K562 (cell line): ENCODE results near the gene CHD8. TPM values are rescaled to one million over a fixed set of nuclear protein-coding genes. Genes with fewer than 3 reads are reported as not detected.

Source experiments
- ATAC-seq: fragments of 200-7000 bp; cut with Tn5 transposase; 3 replicates; pipeline ENCODE4 v1.9.1; 2020; ENCODE audit warnings: moderate library complexity
- BruUV-seq: library from RNA; stranded (reverse); fragments of 400-500 nt; replicated peaks from 2 replicates; lab custom pipeline; 2021; lab: Mats Ljungman, UMichigan
- CTCF ChIA-PET: fragments of 300-600 bp; formaldehyde crosslinking; extraction: SDS; loops from one replicate; lab custom pipeline; 2021; ENCODE audit warnings: low intra/inter-chr PET ratio; lab: Yijun Ruan, JAX
- POLR2A ChIA-PET: fragments of 300-600, 350-650 bp; sonication (Branson Sonifier 250); formaldehyde crosslinking; extraction: SDS; loops from one replicate; lab custom pipeline; 2021; ENCODE audit warnings: antibody characterized with exemption, inconsistent platforms; lab: Yijun Ruan, JAX
- DNase-seq, 4 experiments: peaks; one replicate each; pipeline versions ENCODE4 v3.0.0 to v3.0.0-alpha.2; 2011 to 2018; ENCODE audit warnings: low spot score in 3 of 4, mixed read lengths in 3 of 4; ENCODE audit errors: extremely low read depth in 1 of 4
- FAIRE-seq: peaks from 2 replicates; lab custom pipeline; 2011; peaks lifted over from hg19 to GRCh38; lab: Jason Lieb, UNC
- H2AFZ ChIP-seq: 2 replicates; pipeline ENCODE4 v1.6.0; 2011; ENCODE audit warnings: low read depth, low read length, control low read depth, inconsistent platforms
- H3K27ac ChIP-seq: fragments of 200-600 bp; 3 replicates; pipeline ENCODE4 v1.8.0; 2011; ENCODE audit warnings: low read depth, mild to moderate bottlenecking, control low read depth, inconsistent platforms, low read length, moderate library complexity, mixed read lengths; ENCODE audit errors: extremely low read depth
- H3K27me3 ChIP-seq, 2 experiments: fragments of 300-600 bp in 1 of 2; 2 replicates in 1 of 2; 3 replicates in 1 of 2; pipeline versions ENCODE4 v1.6.0 to v1.8.0; 2011; ENCODE audit warnings: inconsistent platforms in 2 of 2, low read length in 2 of 2, mild to moderate bottlenecking in 1 of 2, mixed read lengths in 1 of 2, moderate library complexity in 1 of 2; ENCODE audit not compliant: control insufficient read depth in 2 of 2, insufficient read depth in 2 of 2
- H3K36me3 ChIP-seq: fragments of 300-600 bp; 3 replicates; pipeline ENCODE4 v1.8.0; 2011; ENCODE audit warnings: mild to moderate bottlenecking, low read length, inconsistent platforms; ENCODE audit not compliant: control insufficient read depth, insufficient read depth
- H3K4me1 ChIP-seq, 2 experiments: fragments of 200-600 bp in 1 of 2; replicated peaks in 1 of 2; 2 replicates in 1 of 2; 3 replicates in 1 of 2; pipeline versions ENCODE4 v1.5.1 to v1.8.0; 2011; ENCODE audit warnings: inconsistent platforms in 2 of 2, low read length in 2 of 2, mild to moderate bottlenecking in 1 of 2, mixed read lengths in 1 of 2, moderate library complexity in 1 of 2; ENCODE audit not compliant: control insufficient read depth in 2 of 2, insufficient read depth in 2 of 2
- H3K4me2 ChIP-seq: 2 replicates; pipeline ENCODE4 v1.6.1; 2011; ENCODE audit warnings: low read length, control low read depth, inconsistent platforms, mixed read lengths; ENCODE audit not compliant: insufficient read depth
- H3K4me3 ChIP-seq: fragments of 200-600 bp; sonication (generic), shearing (Covaris generic); 2 replicates; pipeline ENCODE4 v1.5.1; 2016; ENCODE audit warnings: control low read depth, inconsistent platforms
- H3K79me2 ChIP-seq: fragments of 200-600 bp; 3 replicates; pipeline ENCODE4 v1.8.0; 2011; ENCODE audit warnings: low read length, inconsistent platforms; ENCODE audit not compliant: control insufficient read depth, insufficient read depth
- H3K9ac ChIP-seq, 2 experiments: 2 replicates each; pipeline versions ENCODE4 v1.6.0 to v1.6.1; 2011; ENCODE audit warnings: low read depth in 2 of 2, low read length in 2 of 2, control low read depth in 1 of 2, inconsistent platforms in 1 of 2, mild to moderate bottlenecking in 1 of 2, mixed read lengths in 1 of 2; ENCODE audit not compliant: insufficient read depth in 1 of 2
- H3K9me1 ChIP-seq: one replicate; pipeline ENCODE4 v1.6.0; 2011; ENCODE audit warnings: inconsistent platforms, mild to moderate bottlenecking, low read length, moderate library complexity; ENCODE audit not compliant: control insufficient read depth, insufficient read depth
- H3K9me3 ChIP-seq: replicated peaks from 2 replicates; pipeline ENCODE4 v1.5.1; 2011; ENCODE audit warnings: low read depth, low read length, inconsistent platforms; ENCODE audit not compliant: control insufficient read depth, insufficient read depth
- H4K20me1 ChIP-seq: replicated peaks from 2 replicates; pipeline ENCODE4 v1.6.1; 2011; ENCODE audit warnings: low read length, inconsistent platforms, mixed read lengths; ENCODE audit not compliant: control insufficient read depth, insufficient read depth
- CSDE1 ChIP-seq, 2 experiments: fragments of 450-650 bp; IDR thresholded peaks; 2 replicates each; pipeline ENCODE4 v1.6.1; 2016; ENCODE audit warnings: mild to moderate bottlenecking in 1 of 2
- EP300 ChIP-seq: IDR thresholded peaks from 2 replicates; pipeline ENCODE4 v1.6.1; 2012; ENCODE audit warnings: low read length, improper control_type of control experiment
- EZH2 ChIP-seq: IDR thresholded peaks from 2 replicates; pipeline ENCODE4 v1.6.1; 2012; ENCODE audit warnings: low read depth, mild to moderate bottlenecking, inconsistent platforms, low read length, borderline replicate concordance
- GTF2F1 ChIP-seq: IDR thresholded peaks from 2 replicates; pipeline ENCODE4 v1.6.1; 2011; ENCODE audit warnings: low read depth, low read length, improper control_type of control experiment
- NFRKB ChIP-seq: fragments of 450-650 bp; IDR thresholded peaks from 2 replicates; pipeline ENCODE4 v1.6.1; 2016; ENCODE audit warnings: low read depth
- PCBP2 ChIP-seq: fragments of 200-400 bp; formaldehyde crosslinking; IDR thresholded peaks from 2 replicates; pipeline ENCODE4 v1.6.1; 2018; ENCODE audit warnings: low read length, low read depth, mild to moderate bottlenecking, moderate library complexity; ENCODE audit not compliant: poor library complexity, severe bottlenecking
- RNF2 ChIP-seq: sonication (generic); IDR thresholded peaks from 2 replicates; pipeline ENCODE4 v1.6.1; 2016
- SMARCA4 ChIP-seq: fragments of 450-650 bp; IDR thresholded peaks from 2 replicates; pipeline ENCODE4 v1.6.1; 2016
- TBL1XR1 ChIP-seq, 2 experiments: IDR thresholded peaks; 2 replicates each; pipeline ENCODE4 v1.6.1; 2012; ENCODE audit warnings: improper control_type of control experiment in 2 of 2, low read length in 2 of 2, mild to moderate bottlenecking in 1 of 2
- TCF7L2 ChIP-seq: fragments of 150-350 bp; IDR thresholded peaks from 2 replicates; pipeline ENCODE4 v1.6.1; 2016; ENCODE audit warnings: low read depth, mild to moderate bottlenecking, low read length, moderate library complexity
- WGBS: fragments of 100-300 bp; shearing (Covaris generic); methylation state at CpG from one replicate; pipeline ENCODE4 v1.1.6; 2016; ENCODE audit warnings: low coverage, mixed read lengths; ENCODE audit not compliant: insufficient coverage; ENCODE audit errors: missing lambda C conversion rate; 5-methylcytosine and 5-hydroxymethylcytosine counted together
- in situ Hi-C: fragments of 300-500 bp; cut with MboI; formaldehyde crosslinking; loops from 4 replicates; pipeline ENCODE4 v1.15.0; 2018; ENCODE audit warnings: inconsistent platforms, mixed read lengths
- intact Hi-C: fragments of 100-400 bp; cut with micrococcal nuclease; formaldehyde crosslinking; loops from 2 replicates; pipeline ENCODE4 v1.14.2; 2022
- polyA plus RNA-seq, 8 experiments: library from polyadenylated mRNA; depleted of rRNA in 4 of 8; stranded (reverse) in 5 of 8; unstranded in 3 of 8; fragments of >200 nt; fragmentation: Nextera tagmentation in 2 of 8; fragmentation: Illumina TruSeq in 1 of 8; extraction: Ambion mirVana in 2 of 8; extraction: Trizol in 1 of 8; gene quantifications; 2 replicates each; pipeline versions ENCODE4 v1.2.1 to v1.2.3, GENCODE V29; 2011 to 2014; ENCODE audit warnings: inconsistent platforms in 1 of 8, missing spikeins in 1 of 8
- total RNA-seq, 7 experiments: library from RNA; depleted of rRNA in 6 of 7; stranded (reverse); fragments of >200 nt in 6 of 7; fragmentation: Illumina TruSeq in 2 of 7; extraction: Trizol in 2 of 7; gene quantifications; 2 replicates each; pipeline versions ENCODE4 v1.2.1 to v1.2.3, GENCODE V29; 2011 to 2021; ENCODE audit warnings: low replicate concordance in 1 of 7
- TF ChIP-seq, protein P1 (sequence below): fragments of 450-650 bp; IDR thresholded peaks from 2 replicates; pipeline ENCODE4 v1.7.1; 2018; ENCODE audit warnings: mild to moderate bottlenecking, low read depth; ENCODE audit not compliant: partially characterized antibody
- TF ChIP-seq, protein P2 (sequence below): fragments of 450-650 bp; IDR thresholded peaks from 2 replicates; pipeline ENCODE4 v1.6.1; 2016; ENCODE audit warnings: low read depth

Gene CHD8
- total and polyA plus RNA-seq, 9 of the 15 experiments (the other 6 are each of a cell fraction or from before 2014, with no cell fraction given) = 11.1 to 51.2 (median 32.8) TPM

DNA sequence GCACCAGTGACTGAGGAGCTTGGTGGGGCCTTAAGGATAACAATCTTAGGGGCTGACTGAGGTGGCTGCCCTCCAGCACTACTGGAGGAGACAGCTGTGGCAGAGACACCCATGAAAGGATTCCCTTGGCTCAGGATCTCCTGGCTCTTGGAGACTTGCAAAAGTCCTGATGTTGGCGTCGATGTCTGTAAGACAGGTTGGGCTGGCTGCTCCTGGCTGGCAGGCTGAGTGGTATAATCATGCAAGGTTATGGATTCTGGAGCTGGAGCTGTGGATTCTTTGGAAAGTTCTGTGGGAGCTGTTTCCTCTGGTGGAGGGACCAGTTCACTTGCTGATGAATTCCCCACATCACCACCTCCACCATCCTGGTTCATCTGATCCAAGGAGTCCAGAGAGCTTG, 24.8 kb downstream of the CHD8 start (continued):
- TF ChIP-seq, protein P1, sequence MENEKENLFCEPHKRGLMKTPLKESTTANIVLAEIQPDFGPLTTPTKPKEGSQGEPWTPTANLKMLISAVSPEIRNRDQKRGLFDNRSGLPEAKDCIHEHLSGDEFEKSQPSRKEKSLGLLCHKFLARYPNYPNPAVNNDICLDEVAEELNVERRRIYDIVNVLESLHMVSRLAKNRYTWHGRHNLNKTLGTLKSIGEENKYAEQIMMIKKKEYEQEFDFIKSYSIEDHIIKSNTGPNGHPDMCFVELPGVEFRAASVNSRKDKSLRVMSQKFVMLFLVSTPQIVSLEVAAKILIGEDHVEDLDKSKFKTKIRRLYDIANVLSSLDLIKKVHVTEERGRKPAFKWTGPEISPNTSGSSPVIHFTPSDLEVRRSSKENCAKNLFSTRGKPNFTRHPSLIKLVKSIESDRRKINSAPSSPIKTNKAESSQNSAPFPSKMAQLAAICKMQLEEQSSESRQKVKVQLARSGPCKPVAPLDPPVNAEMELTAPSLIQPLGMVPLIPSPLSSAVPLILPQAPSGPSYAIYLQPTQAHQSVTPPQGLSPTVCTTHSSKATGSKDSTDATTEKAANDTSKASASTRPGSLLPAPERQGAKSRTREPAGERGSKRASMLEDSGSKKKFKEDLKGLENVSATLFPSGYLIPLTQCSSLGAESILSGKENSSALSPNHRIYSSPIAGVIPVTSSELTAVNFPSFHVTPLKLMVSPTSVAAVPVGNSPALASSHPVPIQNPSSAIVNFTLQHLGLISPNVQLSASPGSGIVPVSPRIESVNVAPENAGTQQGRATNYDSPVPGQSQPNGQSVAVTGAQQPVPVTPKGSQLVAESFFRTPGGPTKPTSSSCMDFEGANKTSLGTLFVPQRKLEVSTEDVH = no peak
- TF ChIP-seq CSDE1 (IDR thresholded peaks at IDR 0.05) = no peak
- no peak for TF ChIP-seq SMARCA4
- TF ChIP-seq GTF2F1 = no peak
- no peak for TF ChIP-seq RNF2
- TF ChIP-seq PCBP2 = no peak
- no peak for TF ChIP-seq TBL1XR1 (IDR thresholded peaks at IDR 0.05; ENCODE audit: low read length in 2 of 2)

- POLR2A ChIA-PET = no interaction called here
- Histone ChIP-seq H2AFZ (no peak overlapping the region), H3K4me2 (no peak overlapping the region), H3K79me2 (peaks cover 28% of the 10 kb centered on the region), H3K9me3 (no peaks in the 10 kb centered on the region), H4K20me1 (no peaks in the 10 kb centered on the region), H3K27ac (no peak overlapping the region), H3K9me1 (no peaks in the 10 kb centered on the region), H3K4me3 (no peak overlapping the region), H3K27me3 (no peaks in the 10 kb centered on the region), H3K4me1 (no peaks in the 10 kb centered on the region; a peak in 1 of 5 replicates), H3K9ac (no peak overlapping the region), H3K36me3 (peaks cover 70% of the 10 kb centered on the region)
- in situ Hi-C loops = no loop called here
- no TSS peak for BruUV-seq
- DNase-seq (no peak), ATAC-seq (no peak), FAIRE-seq (no peak)
- CTCF ChIA-PET = no interaction called here
- 96% methylated on average over 4 of the region's 4 CpGs for WGBS
- intact Hi-C loops = no loop called here
- TF ChIP-seq EP300 = no peak
- TF ChIP-seq, protein P2, sequence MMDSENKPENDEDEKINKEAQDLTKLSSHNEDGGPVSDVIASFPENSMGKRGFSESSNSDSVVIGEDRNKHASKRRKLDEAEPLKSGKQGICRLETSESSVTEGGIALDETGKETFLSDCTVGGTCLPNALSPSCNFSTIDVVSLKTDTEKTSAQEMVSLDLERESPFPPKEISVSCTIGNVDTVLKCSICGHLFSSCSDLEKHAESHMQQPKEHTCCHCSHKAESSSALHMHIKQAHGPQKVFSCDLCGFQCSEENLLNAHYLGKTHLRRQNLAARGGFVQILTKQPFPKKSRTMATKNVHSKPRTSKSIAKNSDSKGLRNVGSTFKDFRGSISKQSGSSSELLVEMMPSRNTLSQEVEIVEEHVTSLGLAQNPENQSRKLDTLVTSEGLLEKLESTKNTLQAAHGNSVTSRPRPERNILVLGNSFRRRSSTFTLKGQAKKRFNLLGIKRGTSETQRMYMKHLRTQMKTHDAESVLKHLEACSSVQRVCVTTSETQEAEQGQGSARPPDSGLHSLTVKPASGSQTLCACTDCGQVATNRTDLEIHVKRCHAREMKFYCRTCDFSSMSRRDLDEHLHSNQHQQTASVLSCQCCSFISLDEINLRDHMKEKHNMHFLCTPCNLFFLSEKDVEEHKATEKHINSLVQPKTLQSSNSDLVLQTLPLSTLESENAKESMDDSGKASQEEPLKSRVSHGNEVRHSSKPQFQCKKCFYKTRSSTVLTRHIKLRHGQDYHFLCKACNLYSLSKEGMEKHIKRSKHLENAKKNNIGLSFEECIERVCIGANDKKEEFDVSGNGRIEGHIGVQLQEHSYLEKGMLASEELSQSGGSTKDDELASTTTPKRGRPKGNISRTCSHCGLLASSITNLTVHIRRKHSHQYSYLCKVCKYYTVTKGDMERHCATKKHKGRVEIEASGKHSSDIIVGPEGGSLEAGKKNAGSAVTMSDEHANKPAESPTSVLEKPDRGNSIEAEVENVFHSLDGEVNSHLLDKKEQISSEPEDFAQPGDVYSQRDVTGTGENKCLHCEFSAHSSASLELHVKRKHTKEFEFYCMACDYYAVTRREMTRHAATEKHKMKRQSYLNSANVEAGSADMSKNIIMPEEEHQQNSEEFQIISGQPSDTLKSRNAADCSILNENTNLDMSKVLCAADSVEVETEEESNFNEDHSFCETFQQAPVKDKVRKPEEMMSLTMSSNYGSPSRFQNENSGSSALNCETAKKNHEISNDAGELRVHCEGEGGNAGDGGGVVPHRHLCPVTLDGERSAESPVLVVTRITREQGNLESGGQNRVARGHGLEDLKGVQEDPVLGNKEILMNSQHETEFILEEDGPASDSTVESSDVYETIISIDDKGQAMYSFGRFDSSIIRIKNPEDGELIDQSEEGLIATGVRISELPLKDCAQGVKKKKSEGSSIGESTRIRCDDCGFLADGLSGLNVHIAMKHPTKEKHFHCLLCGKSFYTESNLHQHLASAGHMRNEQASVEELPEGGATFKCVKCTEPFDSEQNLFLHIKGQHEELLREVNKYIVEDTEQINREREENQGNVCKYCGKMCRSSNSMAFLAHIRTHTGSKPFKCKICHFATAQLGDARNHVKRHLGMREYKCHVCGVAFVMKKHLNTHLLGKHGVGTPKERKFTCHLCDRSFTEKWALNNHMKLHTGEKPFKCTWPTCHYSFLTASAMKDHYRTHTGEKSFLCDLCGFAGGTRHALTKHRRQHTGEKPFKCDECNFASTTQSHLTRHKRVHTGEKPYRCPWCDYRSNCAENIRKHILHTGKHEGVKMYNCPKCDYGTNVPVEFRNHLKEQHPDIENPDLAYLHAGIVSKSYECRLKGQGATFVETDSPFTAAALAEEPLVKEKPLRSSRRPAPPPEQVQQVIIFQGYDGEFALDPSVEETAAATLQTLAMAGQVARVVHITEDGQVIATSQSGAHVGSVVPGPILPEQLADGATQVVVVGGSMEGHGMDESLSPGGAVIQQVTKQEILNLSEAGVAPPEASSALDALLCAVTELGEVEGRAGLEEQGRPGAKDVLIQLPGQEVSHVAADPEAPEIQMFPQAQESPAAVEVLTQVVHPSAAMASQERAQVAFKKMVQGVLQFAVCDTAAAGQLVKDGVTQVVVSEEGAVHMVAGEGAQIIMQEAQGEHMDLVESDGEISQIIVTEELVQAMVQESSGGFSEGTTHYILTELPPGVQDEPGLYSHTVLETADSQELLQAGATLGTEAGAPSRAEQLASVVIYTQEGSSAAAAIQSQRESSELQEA = no peak
- no peak for TF ChIP-seq NFRKB
- TF ChIP-seq EZH2 = no peak
- TF ChIP-seq TCF7L2 = no peak
Measured at GRCh38 chr14:21428930-21429329, 27.0 kb downstream of the CHD8 start.
